SIG-M5 treated with dmso at 0.1 percent for 504 hours (cell line): Measurements from ENCODE around the gene CPSF7.
"Not testable (repeated sequence)": the region's sequence is repeated elsewhere in the genome, so short reads cannot be mapped to it uniquely, and the experiment has no call there.

Source experiments
- DNase-seq: peaks from one replicate; lab custom pipeline; 2025; ENCODE audit not compliant: unreplicated experiment; lab: John Stamatoyannopoulos, UW

The CPSF7 gene

DNA sequence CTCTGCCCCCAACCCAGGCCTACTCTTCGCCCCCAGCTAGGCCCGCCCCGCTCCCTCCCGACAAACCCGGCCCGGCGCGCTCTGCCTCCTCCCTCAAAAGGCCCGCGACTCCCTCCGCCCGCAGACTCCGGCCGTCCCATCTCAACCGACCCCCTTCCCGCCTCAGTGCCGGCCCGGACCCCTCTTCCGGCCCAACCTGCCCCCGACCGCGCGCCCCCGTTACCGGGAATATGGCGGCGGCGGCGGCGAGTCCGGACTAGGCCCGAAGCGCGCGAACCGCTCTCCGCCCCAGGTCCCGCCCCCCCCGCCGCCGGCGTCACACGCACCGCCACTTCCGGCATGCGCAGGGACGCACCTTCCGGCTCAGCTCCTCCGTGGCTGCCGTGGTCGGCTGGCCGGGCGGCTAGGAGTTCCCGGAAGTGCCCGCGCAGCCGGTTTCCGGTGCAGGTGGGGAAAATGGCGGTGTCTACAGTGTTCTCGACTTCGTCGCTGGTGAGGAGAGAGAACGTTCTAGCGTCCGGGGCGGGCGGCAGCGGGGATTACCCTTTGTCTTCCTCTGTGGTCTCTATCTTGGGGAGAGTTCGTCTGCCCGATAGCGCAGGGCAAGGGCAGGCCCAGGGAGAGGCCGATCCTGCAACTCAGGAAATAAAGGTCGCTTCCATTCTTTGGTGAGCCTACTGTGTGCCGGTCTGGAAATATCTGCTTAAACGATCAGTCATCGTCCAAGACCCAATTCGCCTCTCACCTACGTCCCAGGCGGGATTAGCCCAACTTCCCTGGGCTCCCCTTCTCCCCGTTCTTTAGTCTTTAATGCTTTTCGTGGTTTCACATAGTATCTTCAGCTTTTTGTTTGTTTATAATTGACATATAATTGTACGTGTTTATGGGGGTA lies at the start of gene CPSF7, which contains the start of gene SDHAF2:
TSS of gene CPSF7 (minus strand) at position 285 of the 892 bp plus-strand sequence. CDS start 740 bp downstream, outside the sequence.
TSS of gene SDHAF2 (plus strand) at position 434 of the 892 bp plus-strand sequence. CDS start at position 457, 23 bp downstream.
- DNase-seq, result peak; percentile 92

GRCh38 chr11:61477727-61478148 lies 48.0 kb upstream of the CPSF7 start:
- DNase-seq, result no peak

DNA sequence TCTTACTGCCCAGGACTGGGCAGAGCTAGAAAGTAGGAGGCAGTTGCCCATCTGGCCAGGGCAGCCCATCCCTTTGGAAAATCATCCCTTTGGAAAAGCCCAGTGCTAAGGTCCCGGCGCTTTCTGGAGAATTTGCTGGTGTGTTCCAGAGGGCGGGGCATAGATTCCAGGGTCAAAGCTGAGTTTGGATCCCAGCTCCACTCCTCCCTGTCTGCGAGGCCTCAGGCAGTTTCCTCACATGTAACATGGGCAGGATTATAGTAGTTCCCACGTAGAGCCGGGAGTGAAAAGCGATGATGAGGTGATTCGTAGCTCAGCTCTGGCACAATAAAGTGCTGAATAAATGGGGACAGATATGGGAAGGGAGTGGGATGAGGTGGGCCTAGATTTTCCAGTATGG lies 47.4 kb upstream of the CPSF7 start:
- DNase-seq, result no peak

DNA sequence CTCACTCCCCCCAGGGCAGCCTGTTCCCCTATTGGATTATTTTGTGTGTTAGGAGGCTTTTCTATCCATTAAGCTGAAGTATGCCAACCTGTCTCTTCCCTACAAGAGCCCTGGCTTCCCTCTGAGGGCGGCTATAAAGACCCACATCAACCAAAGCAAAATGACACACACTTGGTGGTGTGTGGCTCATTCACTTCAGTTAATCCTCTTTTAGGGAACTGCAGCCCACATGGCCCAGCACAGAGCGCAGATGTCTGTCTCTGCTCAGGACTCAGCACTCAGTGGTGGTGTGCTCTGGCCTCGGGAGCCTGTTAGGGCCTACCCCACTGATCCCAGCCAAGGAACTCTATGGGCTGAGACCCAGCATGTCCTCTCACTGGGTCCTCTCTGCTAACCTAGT lies 46.6 kb upstream of the CPSF7 start:
- DNase-seq, result no peak

- no peak for DNase-seq
These were observed 45.7 kb upstream of the CPSF7 start for GRCh38 chr11:61475433-61475832.

DNA sequence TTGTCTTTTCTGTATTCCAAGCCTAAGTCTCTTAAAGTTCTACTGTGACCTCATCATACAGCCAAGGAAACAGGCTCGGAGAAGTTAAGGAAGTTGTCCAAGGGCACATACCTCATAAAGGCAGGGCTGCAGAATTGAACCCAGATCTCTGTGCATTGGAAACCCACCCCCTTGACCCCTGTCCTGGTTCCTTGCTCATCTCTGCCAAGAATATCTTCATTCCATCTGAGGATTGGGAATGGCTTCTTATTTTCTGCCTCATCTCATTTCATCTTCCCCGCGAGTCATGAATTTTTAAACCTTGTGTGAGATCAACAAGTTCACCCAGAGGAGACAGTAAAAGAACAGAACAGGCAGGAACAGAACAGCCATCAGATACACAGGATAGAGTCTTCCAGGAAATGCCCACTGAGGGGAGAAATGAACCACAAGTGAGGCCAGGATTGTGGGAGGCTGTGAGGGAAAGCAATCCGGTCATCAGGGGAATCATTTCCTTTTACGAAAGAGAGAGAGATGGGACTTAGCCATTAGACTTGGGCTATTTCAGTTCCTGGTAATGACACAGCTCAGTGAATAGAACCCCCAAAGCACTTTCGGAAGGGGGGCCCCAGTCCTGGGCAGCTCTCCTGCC lies 44.4 kb upstream of the CPSF7 start:
- no peak for DNase-seq

- no peak for DNase-seq
These were observed 43.7 kb upstream of the CPSF7 start for GRCh38 chr11:61473370-61474012.

- DNase-seq, result no peak
These were observed 43.1 kb upstream of the CPSF7 start for GRCh38 chr11:61472868-61473267.

- DNase-seq, result no peak
These were observed 42.5 kb upstream of the CPSF7 start for GRCh38 chr11:61472282-61472681.

GRCh38 chr11:61468002-61468401 lies 38.2 kb upstream of the CPSF7 start:
- DNase-seq, result no peak

DNA sequence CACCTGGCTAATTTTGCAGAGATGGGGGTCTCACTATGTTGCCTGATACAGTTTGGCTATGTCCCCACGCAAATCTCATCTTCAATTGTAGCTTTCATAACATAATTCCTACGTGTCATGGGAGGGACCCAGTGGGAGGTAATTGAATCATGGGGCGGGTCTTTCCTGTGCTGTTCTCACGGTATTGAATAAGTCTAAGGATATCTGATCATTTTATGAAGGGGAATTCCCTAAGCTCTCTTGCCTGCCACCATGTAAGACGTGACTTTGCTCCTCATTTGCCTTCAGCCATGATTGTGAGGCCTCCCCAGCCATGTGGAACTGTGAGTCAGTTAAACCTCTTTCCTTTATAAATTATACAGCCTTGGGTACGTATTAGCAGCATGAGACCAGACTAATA lies 37.8 kb upstream of the CPSF7 start:
- not testable (repeated sequence) for DNase-seq

DNA sequence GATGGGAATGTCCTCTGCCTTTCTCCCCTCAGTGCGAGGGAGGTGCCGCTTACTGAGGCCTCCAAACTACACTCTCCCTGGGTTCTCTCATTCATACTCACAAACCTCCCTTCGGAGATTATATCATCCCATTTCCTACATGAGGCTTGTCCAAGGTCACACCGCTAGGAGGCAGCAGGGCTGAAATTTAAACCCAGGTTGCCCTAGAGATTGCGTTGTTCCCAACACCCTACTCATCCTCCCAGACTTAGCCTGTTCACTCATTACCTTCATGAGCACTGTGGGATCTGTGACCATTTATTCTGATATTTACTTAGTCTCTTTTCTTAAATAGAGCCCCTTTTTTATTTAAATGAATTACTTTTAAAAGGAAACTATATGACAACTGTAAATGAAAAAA lies 31.2 kb upstream of the CPSF7 start:
- DNase-seq, result no peak

DNA sequence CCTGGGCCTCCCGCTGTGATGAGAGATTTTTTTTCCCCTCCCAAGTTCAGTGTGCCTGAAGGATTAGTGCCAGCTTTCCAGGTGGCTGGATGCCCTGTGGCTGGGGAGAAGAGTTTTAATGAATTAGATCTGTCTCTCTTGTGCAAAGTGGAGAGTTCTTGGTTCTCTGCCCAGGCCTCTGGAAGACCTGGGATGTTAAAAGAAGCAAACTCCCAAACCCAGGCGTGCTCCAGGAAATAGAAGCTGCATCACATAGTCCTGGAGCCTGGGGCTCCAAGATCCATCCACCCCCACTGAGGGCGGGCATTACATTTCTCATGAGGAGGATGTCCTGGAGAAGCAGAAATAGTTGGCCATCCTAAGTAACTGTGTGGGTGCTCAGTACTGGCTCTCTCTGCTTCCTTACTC lies 30.7 kb upstream of the CPSF7 start:
- DNase-seq, result no peak

GRCh38 chr11:61454520-61454919 lies 24.7 kb upstream of the CPSF7 start:
- DNase-seq, result no peak

DNA sequence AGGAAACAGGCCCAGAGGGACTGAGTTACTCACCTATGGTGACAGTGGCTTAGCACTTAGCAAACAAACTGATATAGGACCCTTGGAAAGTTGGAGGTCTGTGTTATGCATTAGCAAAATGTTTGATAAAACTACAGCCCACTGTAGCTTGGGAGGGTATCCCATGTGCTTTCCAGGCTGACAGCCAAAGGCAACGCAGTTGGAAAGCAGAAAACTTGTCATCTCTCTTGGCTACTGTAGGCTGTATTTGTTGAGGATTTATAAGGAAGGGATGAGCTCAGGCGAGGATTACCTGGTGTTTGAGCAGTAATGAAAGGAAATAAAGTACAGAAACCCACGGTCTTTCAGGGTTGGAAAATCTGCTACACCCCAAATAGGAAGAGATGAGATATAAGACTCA lies 23.9 kb upstream of the CPSF7 start:
- no peak for DNase-seq

DNA sequence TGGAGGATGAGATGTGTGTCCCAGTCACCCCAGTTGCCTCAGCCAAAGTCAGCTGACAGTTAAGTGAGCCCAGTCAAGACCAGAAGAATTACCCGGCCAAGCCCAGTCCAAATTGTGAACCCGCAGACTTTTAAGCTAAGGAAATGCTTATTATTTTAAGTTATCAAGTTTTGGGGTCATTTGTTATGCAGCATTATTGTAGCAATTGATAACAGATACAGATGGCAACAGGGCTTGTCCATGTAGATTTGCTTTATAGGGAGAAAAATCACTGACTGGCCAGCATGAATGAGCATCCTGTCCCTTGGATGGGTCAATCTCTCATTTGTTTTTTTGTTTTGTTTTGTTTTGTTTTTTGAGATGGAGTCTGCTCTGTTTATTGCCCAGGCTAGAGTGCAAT lies 23.1 kb upstream of the CPSF7 start:
- no peak for DNase-seq

DNA sequence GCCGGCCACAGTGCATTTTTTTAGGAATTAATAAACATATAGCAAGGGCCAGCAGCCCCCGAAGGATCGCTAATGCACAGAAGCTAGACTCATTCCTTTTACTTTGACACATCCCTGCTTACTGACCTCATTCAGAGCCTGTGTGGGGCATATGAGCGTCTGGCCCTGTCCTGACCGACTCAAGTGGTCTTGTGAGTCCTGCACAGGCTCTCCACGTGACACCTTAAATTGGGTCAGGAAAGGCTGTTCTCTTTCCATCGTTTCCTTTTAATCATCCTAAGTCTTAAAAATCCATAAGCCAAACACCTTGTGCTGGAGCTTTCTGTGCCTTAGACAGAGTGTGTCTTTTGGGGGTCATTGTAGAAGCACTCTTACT lies 18.8 kb upstream of the CPSF7 start:
- no peak for DNase-seq

GRCh38 chr11:61447601-61448551 lies 18.1 kb upstream of the CPSF7 start:
- DNase-seq, result no peak

DNA sequence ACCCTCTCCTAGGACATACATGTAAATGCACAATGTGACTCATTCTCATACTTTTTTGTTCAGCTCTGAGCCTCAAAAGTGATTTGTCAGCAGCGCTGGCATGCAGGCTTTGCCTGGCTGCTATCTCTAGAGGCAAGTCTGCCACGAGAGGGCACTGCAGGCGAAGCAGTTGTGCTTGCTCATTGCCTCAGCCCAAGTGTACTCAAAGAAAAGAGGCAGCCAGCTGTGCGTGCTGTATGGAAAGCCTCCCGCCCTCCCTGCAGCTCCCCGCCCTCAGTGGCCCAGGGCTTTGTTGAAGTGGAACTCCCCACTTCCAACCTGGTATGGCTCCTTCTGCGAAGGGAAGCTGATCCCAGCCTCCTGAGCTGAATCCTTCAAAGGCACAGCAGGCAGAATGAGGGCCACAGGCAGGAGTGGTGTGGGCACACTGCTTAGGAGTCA lies 16.5 kb upstream of the CPSF7 start:
- DNase-seq, result peak; percentile 82

GRCh38 chr11:61445516-61445915 lies 15.7 kb upstream of the CPSF7 start:
- no peak for DNase-seq

DNA sequence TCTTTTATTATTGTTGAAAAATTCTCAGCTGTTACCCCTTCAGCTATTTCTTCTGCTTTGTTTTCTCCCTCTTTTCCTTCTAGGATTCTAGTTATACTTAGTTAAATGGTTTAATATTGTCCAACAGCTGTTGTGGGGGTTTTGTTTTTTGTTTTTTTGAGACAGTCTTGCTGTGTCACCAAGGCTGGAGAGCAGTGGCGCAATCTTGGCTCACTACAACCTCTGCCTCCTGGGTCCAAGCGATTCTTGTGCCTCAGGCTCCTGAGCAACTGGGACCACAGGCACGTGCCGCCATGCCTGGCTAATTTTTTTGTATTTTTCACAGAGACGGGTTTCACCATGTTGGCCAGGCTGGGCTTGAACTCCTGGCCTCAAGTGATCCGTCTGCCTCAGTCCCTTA lies 12.8 kb upstream of the CPSF7 start:
- no peak for DNase-seq
